ENCODE results near the gene COL6A5. TPM values are rescaled to one million over a fixed set of nuclear protein-coding genes. Genes with fewer than 3 reads are reported as not detected.

The COL6A5 gene
- total RNA-seq, 1 experiment from 2014 or later, result not detected

GRCh38 chr3:130488288-130488687, 142.8 kb downstream of the COL6A5 start (continued):
- TF ChIP-seq, protein P1, sequence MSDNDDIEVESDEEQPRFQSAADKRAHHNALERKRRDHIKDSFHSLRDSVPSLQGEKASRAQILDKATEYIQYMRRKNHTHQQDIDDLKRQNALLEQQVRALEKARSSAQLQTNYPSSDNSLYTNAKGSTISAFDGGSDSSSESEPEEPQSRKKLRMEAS (IDR thresholded peaks at IDR 0.05), result no peak
- no peak for TF ChIP-seq ATF3 (IDR thresholded peaks at IDR 0.05)
- TF ChIP-seq EZH2 (IDR thresholded peaks at IDR 0.05), result no peak
- no peak for TF ChIP-seq SIN3A (IDR thresholded peaks at IDR 0.05; ENCODE audit: low read depth)
- no peak for TF ChIP-seq TCF7L2 (IDR thresholded peaks at IDR 0.05; ENCODE audit: borderline replicate concordance, extremely low read depth, insufficient read depth, insufficient read length)
- no peak for TF ChIP-seq ZBTB33 (IDR thresholded peaks at IDR 0.05; ENCODE audit: extremely low read depth, insufficient replicate concordance, low read length)
- no peak for TF ChIP-seq YY1 (IDR thresholded peaks at IDR 0.05; ENCODE audit: extremely low read depth, insufficient replicate concordance, low read depth, low read length)

DNA sequence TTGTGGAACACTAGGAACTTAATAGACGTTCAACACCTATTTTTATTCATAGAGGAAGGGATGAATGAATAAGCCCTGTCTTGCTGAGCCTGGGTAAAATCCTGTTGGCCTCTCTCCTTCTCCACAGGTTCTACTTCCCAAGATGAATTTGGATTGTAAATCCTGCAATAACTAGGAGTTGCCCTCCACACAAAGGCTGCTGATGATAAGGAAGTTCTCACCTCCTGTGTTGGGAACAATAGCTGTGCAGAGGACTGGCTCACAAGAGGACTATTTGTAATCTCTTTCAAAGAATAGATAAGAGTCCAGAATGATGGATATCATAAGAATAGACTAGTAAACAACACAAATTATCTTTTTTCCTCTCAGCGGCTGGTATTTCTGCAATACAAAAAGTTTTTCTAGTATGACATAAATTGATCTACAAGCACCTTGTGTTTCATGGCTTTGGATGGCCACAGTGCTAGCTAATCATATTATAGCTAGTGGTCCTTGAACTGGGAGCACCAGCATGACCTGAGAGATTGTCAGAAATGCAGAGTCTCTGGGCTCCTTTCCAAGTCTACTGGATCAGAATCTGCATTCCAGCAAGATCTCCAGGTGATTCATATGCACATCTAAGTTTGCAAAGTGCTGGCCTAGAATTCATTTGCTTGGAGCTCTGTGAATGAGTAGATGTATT, 143.4 kb downstream of the COL6A5 start:
- no peaks in the 10 kb centered on the region for H3K9me3 ChIP-seq (ENCODE audit: control insufficient read depth in 1 of 2, insufficient read depth in 1 of 2, low read depth in 1 of 2, low read length in 2 of 2)
- intact Hi-C loops (cut with micrococcal nuclease), result no loop called here
- H3K9me2 ChIP-seq (ENCODE audit: insufficient read depth), result no peaks in the 10 kb centered on the region
- H3K36me3 ChIP-seq (ENCODE audit: control insufficient read depth in 1 of 2, insufficient read depth in 2 of 2, low read length in 2 of 2), result no peaks in the 10 kb centered on the region
- ATAC-seq, result no peak
- H3K9ac ChIP-seq (ENCODE audit: low read length), result no peak overlapping the region
- ChIA-PET RAD21 (ENCODE audit: low non-redundant PET in 1 of 2, low total read pairs in 2 of 2, uncharacterized antibody in 2 of 2, unreplicated experiment in 2 of 2) (no interaction called here), CTCF (no interaction called here), POLR2A (no interaction called here)
- no TSS peak for BruUV-seq (replicated peaks)
- H2AFZ ChIP-seq (ENCODE audit: low read depth, low read length, poor library complexity, severe bottlenecking), result no peak overlapping the region
- DNase-seq (ENCODE audit: low read depth, low spot score), result no peak
- H3K4me2 ChIP-seq (ENCODE audit: low read length), result no peak overlapping the region
- H3K4me3 ChIP-seq (replicated peaks in 1 of 2; ENCODE audit: low read depth in 1 of 2, low read length in 2 of 2), result no peak overlapping the region
- H3K27ac ChIP-seq (ENCODE audit: low read depth, low read length), result no peak overlapping the region
- TF ChIP-seq EGR1 (IDR thresholded peaks at IDR 0.05; ENCODE audit: low read depth), result no peak
- TF ChIP-seq ATF3 (IDR thresholded peaks at IDR 0.05), result no peak
- TF ChIP-seq REST (IDR thresholded peaks at IDR 0.05; ENCODE audit: low read depth), result no peak
- no peak for TF ChIP-seq FOSL1 (IDR thresholded peaks at IDR 0.05; ENCODE audit: low read depth)
- TF ChIP-seq POLR2AphosphoS5 (IDR thresholded peaks at IDR 0.05; ENCODE audit: low read depth, low read length), result no peak
- TF ChIP-seq SRF (IDR thresholded peaks at IDR 0.05; ENCODE audit: low read depth), result no peak
- no peak for TF ChIP-seq CBX3 (IDR thresholded peaks at IDR 0.05; ENCODE audit: low read depth)
- TF ChIP-seq, protein P1 (IDR thresholded peaks at IDR 0.05), result no peak
- TF ChIP-seq SIN3A (IDR thresholded peaks at IDR 0.05; ENCODE audit: low read depth), result no peak
- no peak for TF ChIP-seq TCF7L2 (IDR thresholded peaks at IDR 0.05; ENCODE audit: borderline replicate concordance, extremely low read depth, insufficient read depth, insufficient read length)
- no peak for TF ChIP-seq CEBPB (IDR thresholded peaks at IDR 0.05; ENCODE audit: low read depth)
- TF ChIP-seq ZBTB33 (IDR thresholded peaks at IDR 0.05; ENCODE audit: extremely low read depth, insufficient replicate concordance, low read length), result no peak
- H3K27me3 ChIP-seq (ENCODE audit: insufficient read depth, low read length), result peaks cover 49% of the 10 kb centered on the region
- H3K4me1 ChIP-seq (ENCODE audit: control insufficient read depth in 1 of 2, insufficient read depth in 2 of 2, low read length in 2 of 2), result no peaks in the 10 kb centered on the region
- no peaks in the 10 kb centered on the region for H3K79me2 ChIP-seq (ENCODE audit: insufficient read depth, low read length)
- no peaks in the 10 kb centered on the region for H4K20me1 ChIP-seq (ENCODE audit: insufficient read depth)
